A549 (cell line): ENCODE results near the gene CLSTN2.

ENCODE experiments used
- CTCF ChIP-seq: fragments of >200 bp; sonication (Bioruptor Twin); formaldehyde crosslinking; IDR thresholded peaks from 3 replicates; pipeline ENCODE4 v1.5.1; 2016
- EP300 ChIP-seq, 2 experiments: fragments of >200 bp; sonication (Bioruptor Twin); formaldehyde crosslinking; IDR thresholded peaks; 2 replicates in 1 of 2; 3 replicates in 1 of 2; pipeline ENCODE4 v1.6.1; 2016 to 2017
- MAZ ChIP-seq: fragments of 150-350 bp; IDR thresholded peaks from 2 replicates; pipeline ENCODE4 v1.6.1; 2014; ENCODE audit warnings: antibody characterized with exemption, low read depth, low read length, borderline replicate concordance
- POLR2A ChIP-seq: IDR thresholded peaks from 2 replicates; pipeline ENCODE4 v1.6.1; 2012; ENCODE audit warnings: mild to moderate bottlenecking, low read length
- RAD21 ChIP-seq, 2 experiments: fragments of >200 bp in 1 of 2; sonication (Bioruptor Twin) in 1 of 2; formaldehyde crosslinking in 1 of 2; IDR thresholded peaks in 1 of 2; conservative IDR thresholded peaks in 1 of 2; 2 replicates in 1 of 2; 3 replicates in 1 of 2; pipeline ENCODE4 v1.6.1; 2012 to 2018; ENCODE audit warnings: inconsistent platforms in 1 of 2
- RCOR1 ChIP-seq: fragments of 150-350 bp; IDR thresholded peaks from 2 replicates; pipeline ENCODE4 v1.6.1; 2014; ENCODE audit warnings: antibody characterized with exemption, low read length, low read depth
- REST ChIP-seq: fragments of 200-600 bp; sonication (generic); IDR thresholded peaks from 2 replicates; pipeline ENCODE4 v1.6.1; 2016; ENCODE audit warnings: antibody characterized with exemption, mild to moderate bottlenecking, moderate library complexity
- RFX5 ChIP-seq: fragments of 450-650 bp; IDR thresholded peaks from 2 replicates; pipeline ENCODE4 v1.7.1; 2014; ENCODE audit warnings: antibody characterized with exemption, mild to moderate bottlenecking, moderate library complexity
- SREBF2 ChIP-seq: fragments of 450-650 bp; IDR thresholded peaks from 2 replicates; pipeline ENCODE4 v1.6.1; 2014; ENCODE audit warnings: mild to moderate bottlenecking, moderate library complexity
- ZC3H11A ChIP-seq: fragments of 450-650 bp; IDR thresholded peaks from 2 replicates; pipeline ENCODE4 v1.6.1; 2014; ENCODE audit warnings: antibody characterized with exemption, mild to moderate bottlenecking

GRCh38 chr3:140238646-140239314 is 303.8 kb downstream of the CLSTN2 start:
- TF ChIP-seq ZC3H11A, result no peak
- no peak for TF ChIP-seq CTCF
- TF ChIP-seq POLR2A, result no peak
- no peak for TF ChIP-seq EP300 (IDR thresholded peaks at IDR 0.05)
- TF ChIP-seq MAZ, result no peak
- TF ChIP-seq RAD21 (conservative IDR thresholded peaks at IDR 0.05 in 1 of 2, IDR thresholded peaks at IDR 0.05 in 1 of 2), result no peak
- TF ChIP-seq REST, result no peak
- no peak for TF ChIP-seq RFX5
- TF ChIP-seq RCOR1, result no peak
- no peak for TF ChIP-seq SREBF2
